ENCODE results near the gene EZR. TPM values are rescaled to one million over a fixed set of nuclear protein-coding genes. Genes with fewer than 3 reads are reported as not detected.
A peak's percentile ranks its signal among the peaks of the same experiment; 100 is the strongest.

The EZR gene
- total and polyA plus RNA-seq, 9 of the 15 experiments (the other 6 are each of a cell fraction or from before 2014, with no cell fraction given) = 36.5 to 162 (median 104) TPM

GRCh38 chr6:158847012-158847529, 27.9 kb upstream of the EZR start:
- Histone ChIP-seq H4K20me1 (replicated peaks; ENCODE audit: control insufficient read depth, insufficient read depth, low read length) (no peaks in the 10 kb centered on the region), H3K27ac (ENCODE audit: extremely low read depth, low read depth, low read length) (no peak overlapping the region), H3K36me3 (ENCODE audit: control insufficient read depth, insufficient read depth, low read length) (no peaks in the 10 kb centered on the region), H3K27me3 (ENCODE audit: control insufficient read depth in 2 of 2, insufficient read depth in 2 of 2, low read length in 2 of 2) (no peaks in the 10 kb centered on the region), H3K9me1 (ENCODE audit: control insufficient read depth, insufficient read depth, low read length) (no peaks in the 10 kb centered on the region), H3K9me3 (replicated peaks; ENCODE audit: control insufficient read depth, insufficient read depth, low read depth, low read length) (no peaks in the 10 kb centered on the region), H3K79me2 (ENCODE audit: control insufficient read depth, insufficient read depth, low read length) (no peaks in the 10 kb centered on the region), H3K9ac (ENCODE audit: insufficient read depth in 1 of 2, low read depth in 2 of 2, low read length in 2 of 2) (no peak overlapping the region; a peak in 1 of 4 replicates), H2AFZ (ENCODE audit: low read depth, low read length) (no peak overlapping the region), H3K4me3 (no peak overlapping the region), H3K4me2 (ENCODE audit: insufficient read depth, low read length) (no peak overlapping the region), H3K4me1 (replicated peaks in 1 of 2; ENCODE audit: control insufficient read depth in 2 of 2, insufficient read depth in 2 of 2, low read length in 2 of 2) (peaks cover 0 to 31% of the 10 kb centered on the region in 2 experiments; a peak in 4 of 5 replicates)
- WGBS (ENCODE audit: insufficient coverage, low coverage, missing lambda C conversion rate) = 65% methylated on average over 10 of the region's 11 CpGs
- in situ Hi-C loops (cut with MboI) (no loop called here), intact Hi-C loops (cut with micrococcal nuclease) (no loop called here)
- BruUV-seq (replicated peaks) = no TSS peak
- POLR2A ChIA-PET = interaction anchor here (0.7 to 1.0 kb wide), 2 partner anchors 9 to 22 kb away, joined by 3 read pairs; no protein-coding TSS in a partner anchor
- DNase-seq (ENCODE audit: extremely low read depth in 1 of 4, low spot score in 3 of 4) = no peak
- no peak for FAIRE-seq
- no peak for ATAC-seq
- TF ChIP-seq ZNF143 (CRISPR knock-in tag; IDR thresholded peaks at IDR 0.05) (no peak), ADNP (tag; IDR thresholded peaks at IDR 0.05) (0 out of 2 replicates have a peak, but pooled peaks have one; percentile 1), E2F4 (CRISPR knock-in tag; IDR thresholded peaks at IDR 0.05; ENCODE audit: low read depth) (no peak), ZBTB12 (CRISPR knock-in tag; IDR thresholded peaks at IDR 0.05) (no peak)
- CTCF ChIA-PET (ENCODE audit: low intra/inter-chr PET ratio) = no interaction called here
